MM.1S (cell line): ENCODE measurements around the gene ALDH3A2.

Experiments
- EZH2 ChIP-seq: fragments of 300-600 bp; sonication (generic); optimal IDR thresholded peaks from 2 replicates; pipeline ENCODE3; 2017; ENCODE audit warnings: low read depth, mild to moderate bottlenecking, antibody characterized with exemption, low read length, mixed read lengths
- TF ChIP-seq, protein P1 (sequence below): fragments of 300-600 bp; sonication (generic); IDR thresholded peaks from 2 replicates; pipeline ENCODE4 v1.5.1; 2016; ENCODE audit warnings: antibody characterized with exemption, low read length, mixed read lengths

DNA sequence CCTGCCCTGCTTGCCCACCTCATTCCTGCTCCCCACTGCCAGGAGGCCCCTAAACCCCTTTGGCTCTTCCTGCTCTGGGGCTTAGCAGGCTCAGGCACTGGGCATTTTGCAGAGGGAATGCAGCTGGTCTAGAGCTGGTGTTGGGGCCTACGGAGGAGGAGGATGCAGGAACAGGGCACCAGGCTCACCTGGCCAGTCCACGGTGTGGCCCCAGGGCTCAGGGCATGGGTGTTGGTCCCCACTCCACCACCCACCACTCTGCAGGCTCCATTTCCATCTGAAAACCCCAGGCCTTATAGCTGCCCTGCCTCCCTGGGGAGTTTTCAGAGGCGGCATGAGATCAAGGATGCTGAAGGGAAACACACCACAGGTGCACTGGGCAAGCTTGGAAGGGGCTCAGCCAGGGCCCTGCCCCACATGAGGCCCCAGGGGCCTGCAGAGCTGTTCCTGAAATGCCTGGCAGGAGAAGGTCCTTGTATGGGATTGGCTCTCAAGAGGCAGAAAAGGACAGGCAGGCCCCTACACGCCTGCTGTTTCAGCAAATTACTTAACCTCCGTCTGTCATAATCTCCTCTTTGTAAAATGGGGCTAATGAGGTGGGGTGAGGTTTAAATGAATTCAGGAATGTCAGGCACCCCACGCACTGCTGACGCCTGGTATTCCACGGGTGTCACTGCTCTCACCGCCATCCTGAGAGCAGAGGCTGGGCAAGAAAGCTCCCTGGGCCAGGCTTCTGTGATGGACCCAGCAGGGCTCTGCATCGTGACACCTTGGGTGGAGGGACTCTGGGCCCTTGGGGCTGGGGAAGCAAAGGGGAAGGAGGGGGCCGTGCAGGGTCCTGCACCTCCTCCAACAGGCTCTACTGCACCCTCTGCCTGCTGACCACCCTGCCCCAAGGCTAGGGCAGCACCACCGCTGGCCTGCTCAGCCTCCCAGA lies 58.5 kb downstream of the ALDH3A2 start:
- TF ChIP-seq, protein P1, sequence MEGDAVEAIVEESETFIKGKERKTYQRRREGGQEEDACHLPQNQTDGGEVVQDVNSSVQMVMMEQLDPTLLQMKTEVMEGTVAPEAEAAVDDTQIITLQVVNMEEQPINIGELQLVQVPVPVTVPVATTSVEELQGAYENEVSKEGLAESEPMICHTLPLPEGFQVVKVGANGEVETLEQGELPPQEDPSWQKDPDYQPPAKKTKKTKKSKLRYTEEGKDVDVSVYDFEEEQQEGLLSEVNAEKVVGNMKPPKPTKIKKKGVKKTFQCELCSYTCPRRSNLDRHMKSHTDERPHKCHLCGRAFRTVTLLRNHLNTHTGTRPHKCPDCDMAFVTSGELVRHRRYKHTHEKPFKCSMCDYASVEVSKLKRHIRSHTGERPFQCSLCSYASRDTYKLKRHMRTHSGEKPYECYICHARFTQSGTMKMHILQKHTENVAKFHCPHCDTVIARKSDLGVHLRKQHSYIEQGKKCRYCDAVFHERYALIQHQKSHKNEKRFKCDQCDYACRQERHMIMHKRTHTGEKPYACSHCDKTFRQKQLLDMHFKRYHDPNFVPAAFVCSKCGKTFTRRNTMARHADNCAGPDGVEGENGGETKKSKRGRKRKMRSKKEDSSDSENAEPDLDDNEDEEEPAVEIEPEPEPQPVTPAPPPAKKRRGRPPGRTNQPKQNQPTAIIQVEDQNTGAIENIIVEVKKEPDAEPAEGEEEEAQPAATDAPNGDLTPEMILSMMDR, result no peak
- no peak for TF ChIP-seq EZH2
